Suppressor macrophage (primary cell): ENCODE measurements around the gene RHOF.
A peak's percentile ranks its signal among the peaks of the same experiment; 100 is the strongest.
"Not testable (repeated sequence)": the region's sequence is repeated elsewhere in the genome, so short reads cannot be mapped to it uniquely, and the experiment has no call there.

ENCODE experiments used
- DNase-seq, 4 experiments: peaks; one replicate each; pipeline ENCODE4 v3.0.0-alpha.2; 2020 to 2022

Gene RHOF

GRCh38 chr12:121745545-121745944 lies 47.9 kb downstream of the RHOF start:
- DNase-seq = not testable (repeated sequence)

DNA sequence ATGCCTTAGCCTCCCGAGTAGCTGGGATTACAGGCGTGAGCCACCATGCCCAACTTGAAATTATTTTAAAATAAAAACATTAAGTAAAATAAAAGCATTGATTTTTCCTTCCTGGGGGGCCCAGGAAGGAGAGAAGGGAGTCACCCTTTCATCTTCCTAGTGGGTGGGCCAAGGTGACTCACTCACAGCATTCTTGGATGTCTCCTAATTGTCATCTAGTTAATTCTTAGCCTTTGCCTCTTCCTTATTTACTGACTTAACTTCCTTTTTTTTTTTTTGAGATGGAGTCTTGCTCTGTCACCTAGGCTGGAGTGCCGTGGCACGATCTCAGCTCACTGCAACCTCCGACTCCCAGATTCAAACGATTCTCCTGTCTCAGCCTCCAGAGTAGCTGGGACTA lies 51.7 kb downstream of the RHOF start:
- DNase-seq = peak in 3 of 4 experiments; percentile 49 to 64 (median 59)

DNA sequence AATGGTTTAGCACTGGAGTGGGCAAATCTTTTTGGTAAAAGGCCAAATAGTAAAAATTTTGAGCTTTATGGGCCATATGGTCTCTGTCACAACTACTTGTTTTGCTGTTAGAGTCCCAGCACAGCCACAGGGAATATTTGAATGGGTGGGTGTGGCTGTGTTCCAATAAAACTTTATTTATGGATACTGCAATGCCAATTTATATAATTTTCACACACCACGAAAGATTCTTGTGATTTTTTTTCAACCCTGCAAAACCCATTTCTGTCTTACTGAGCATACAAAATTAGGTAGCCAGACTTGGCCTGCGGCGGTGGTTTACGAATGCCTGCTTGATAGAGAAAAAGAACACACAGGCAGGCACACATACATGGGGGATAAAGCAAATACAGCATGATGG lies 52.6 kb downstream of the RHOF start:
- no peak for DNase-seq

DNA sequence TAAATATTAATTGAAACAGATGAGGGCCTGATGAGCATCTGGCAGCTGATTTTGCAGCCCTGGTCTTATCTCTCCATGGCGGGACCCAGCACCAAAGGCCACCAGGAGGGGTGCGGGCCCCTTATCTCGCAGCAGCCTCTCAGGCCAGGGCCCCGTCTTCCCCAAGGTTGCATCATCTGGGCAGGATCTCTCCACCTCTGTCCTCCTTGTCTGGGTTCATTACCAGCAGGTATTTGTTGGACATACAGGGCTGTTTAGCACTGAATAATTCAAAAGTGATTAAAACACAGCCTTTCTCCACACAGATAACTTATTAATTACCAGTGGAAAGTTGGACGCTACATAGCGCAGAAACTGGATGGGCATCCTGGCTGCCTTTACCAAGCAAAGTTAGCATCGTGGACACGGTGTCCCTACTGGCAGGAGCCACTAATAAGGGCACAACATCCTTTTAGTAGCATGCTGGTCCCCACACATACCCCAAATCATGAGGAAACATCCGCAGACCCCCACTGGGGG lies 55.1 kb downstream of the RHOF start:
- DNase-seq = no peak

DNA sequence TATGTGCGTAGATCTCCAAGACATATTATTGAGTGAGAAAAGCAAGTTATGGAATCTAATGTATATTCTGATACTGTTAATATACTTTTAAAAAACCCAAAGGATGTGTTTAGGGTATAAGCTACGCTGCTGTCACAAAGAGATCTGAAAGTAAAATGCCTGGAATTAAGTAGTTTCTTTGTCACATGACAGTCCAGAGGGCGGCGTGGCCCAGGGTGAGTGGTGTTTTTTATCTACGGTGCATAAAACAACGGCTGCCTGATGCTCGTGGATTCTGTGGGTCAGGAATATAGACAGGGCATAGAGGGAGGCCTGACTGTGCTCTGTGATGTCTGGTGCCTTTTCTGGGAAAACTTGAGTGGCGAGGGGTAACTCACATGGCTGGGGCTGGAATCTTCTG lies 59.6 kb downstream of the RHOF start:
- no peak for DNase-seq

- no peak for DNase-seq
These were observed 62.0 kb downstream of the RHOF start for GRCh38 chr12:121731473-121731872.

GRCh38 chr12:121729021-121729420 lies 64.5 kb downstream of the RHOF start:
- DNase-seq = no peak
